Limb (tissue), 2 donors: Measurements from ENCODE around the gene MGAT5.

ENCODE experiments used
- DNase-seq, 2 donors: peaks; one replicate each; pipeline ENCODE4 v3.0.0-alpha.2; 2016; ENCODE audit errors: extremely low spot score in 2 of 2

Gene MGAT5

DNA sequence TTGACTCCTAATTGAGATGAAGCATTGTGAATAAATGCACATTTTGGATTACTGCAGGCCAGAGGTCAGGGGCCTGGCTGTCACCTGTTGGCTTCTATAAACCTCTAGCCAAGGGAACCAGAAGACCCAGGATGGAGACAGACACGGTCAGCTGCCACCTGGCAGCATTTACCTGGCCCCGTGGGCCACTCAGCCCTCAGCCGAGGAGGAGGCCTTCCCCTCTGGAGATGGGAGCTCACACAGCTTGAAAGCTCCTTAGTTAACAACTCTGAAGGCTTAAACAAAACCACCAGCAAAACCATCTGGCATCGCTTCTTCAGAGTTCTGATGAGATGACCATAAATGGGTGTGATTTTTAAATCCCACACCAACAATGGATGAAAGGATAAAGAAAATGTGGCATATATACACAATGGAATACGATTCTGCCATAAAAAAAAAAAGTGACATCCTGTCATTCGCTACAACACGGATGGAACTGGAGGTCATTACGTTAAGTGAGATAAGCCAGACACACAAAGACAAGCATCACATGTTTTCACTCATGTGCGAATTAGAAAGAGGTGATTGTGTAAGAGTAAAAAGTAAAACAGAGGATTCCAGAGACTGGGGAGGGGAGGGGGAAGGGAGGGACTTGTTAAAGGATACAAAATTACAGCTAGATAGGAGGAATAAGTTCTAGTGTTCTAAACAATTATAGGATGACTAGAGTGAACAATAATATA lies 246.5 kb downstream of the MGAT5 start:
- DNase-seq, result no peak

GRCh38 chr2:134501476-134502091 lies 247.7 kb downstream of the MGAT5 start:
- DNase-seq, result no peak

GRCh38 chr2:134502104-134502503 lies 248.2 kb downstream of the MGAT5 start:
- DNase-seq, result no peak
